Neural cell (in vitro differentiated cells): Measurements from ENCODE around the gene CERS1.

Source experiments
- CTCF ChIP-seq: fragments of 450-650 bp; IDR thresholded peaks from 2 replicates; pipeline ENCODE4 v1.5.1; 2014; ENCODE audit warnings: antibody characterized with exemption, mild to moderate bottlenecking, moderate library complexity; ENCODE audit not compliant: poor library complexity, severe bottlenecking
- REST ChIP-seq: IDR thresholded peaks from 2 replicates; pipeline ENCODE4 v1.6.1; 2012; ENCODE audit warnings: borderline replicate concordance

GRCh38 chr19:18876865-18877264, 19.1 kb downstream of the CERS1 start:
- TF ChIP-seq CTCF: no peak
- TF ChIP-seq REST: no peak
